Mammary epithelial cell (primary cell): Measurements from ENCODE around the gene CGNL1.

Experiments used
- CTCF ChIP-seq, 2 donors: IDR thresholded peaks in 1 of 2; conservative IDR thresholded peaks in 1 of 2; 2 replicates each; pipeline ENCODE4 v1.5.1; 2011 to 2012; ENCODE audit warnings: inconsistent platforms in 2 of 2, low read length in 2 of 2, mild to moderate bottlenecking in 2 of 2, control low read depth in 1 of 2, low read depth in 1 of 2; ENCODE audit not compliant: insufficient read depth in 1 of 2; ENCODE audit errors: extremely low read depth in 1 of 2
- EZH2 ChIP-seq: IDR thresholded peaks from 2 replicates; pipeline ENCODE4 v1.6.1; 2012; ENCODE audit warnings: low read length, inconsistent platforms, borderline replicate concordance

GRCh38 chr15:57401546-57401945 is 25.2 kb downstream of the CGNL1 start:
- TF ChIP-seq CTCF (conservative IDR thresholded peaks at IDR 0.05 in 1 of 2, IDR thresholded peaks at IDR 0.05 in 1 of 2; ENCODE audit: extremely low read depth in 1 of 2, insufficient read depth in 1 of 2, low read depth in 1 of 2, low read length in 2 of 2) = no peak
- no peak for TF ChIP-seq EZH2
